AG10803 (cell line): Measurements from ENCODE around the gene PTPRG.
"Not testable (repeated sequence)": the region's sequence is repeated elsewhere in the genome, so short reads cannot be mapped to it uniquely, and the experiment has no call there.

Source experiments
- DNase-seq: peaks from one replicate; pipeline ENCODE4 v3.0.0; 2010; ENCODE audit warnings: low read depth
- H3K4me3 ChIP-seq: 2 replicates; pipeline ENCODE4 v1.5.1; 2011; ENCODE audit warnings: mild to moderate bottlenecking, low read length, control low read depth
- TF ChIP-seq, protein P1 (sequence below): conservative IDR thresholded peaks from 2 replicates; pipeline ENCODE4 v1.5.1; 2011; ENCODE audit warnings: mild to moderate bottlenecking, low read length, control low read depth, inconsistent platforms

Gene PTPRG

DNA sequence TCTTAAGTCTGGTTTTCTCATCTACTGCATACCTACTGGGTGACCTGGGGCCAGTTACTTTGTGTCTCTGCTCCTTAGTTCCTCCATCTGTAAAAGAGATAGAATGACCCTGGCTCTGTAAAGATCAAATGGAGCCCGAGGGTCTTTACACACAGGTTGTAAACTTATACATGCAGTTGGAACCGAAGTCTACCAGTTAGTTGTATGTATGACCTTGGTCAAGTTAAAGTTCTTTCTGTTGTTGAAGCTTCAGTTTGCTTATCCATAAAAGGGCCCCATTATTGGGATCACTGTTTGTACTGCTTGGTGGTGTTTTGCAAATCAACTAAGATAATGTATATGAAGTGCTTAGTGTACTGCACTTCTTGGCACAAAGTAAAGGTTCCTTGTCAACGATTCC lies 186.9 kb downstream of the PTPRG start:
- no peak overlapping the region for H3K4me3 ChIP-seq

DNA sequence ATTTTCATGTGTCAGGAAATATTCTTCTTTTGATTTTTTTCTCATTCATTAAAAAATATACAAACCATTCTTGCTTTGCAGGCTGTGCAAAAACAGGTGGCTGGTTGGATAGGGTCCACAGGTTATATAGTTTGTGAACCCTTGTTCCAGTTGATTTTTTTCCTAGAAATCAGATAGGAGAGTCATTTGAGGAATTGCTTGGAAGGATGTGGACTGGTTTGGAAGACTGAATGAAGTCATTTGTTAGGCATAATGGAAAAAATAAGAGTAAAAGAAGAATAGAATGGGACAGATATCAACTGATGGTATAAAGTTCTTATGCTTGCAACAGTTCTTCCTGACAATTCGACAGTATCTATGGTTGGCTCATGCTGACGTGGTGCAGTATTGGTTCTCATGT lies 189.4 kb downstream of the PTPRG start:
- H3K4me3 ChIP-seq = no peak overlapping the region
- TF ChIP-seq, protein P1, sequence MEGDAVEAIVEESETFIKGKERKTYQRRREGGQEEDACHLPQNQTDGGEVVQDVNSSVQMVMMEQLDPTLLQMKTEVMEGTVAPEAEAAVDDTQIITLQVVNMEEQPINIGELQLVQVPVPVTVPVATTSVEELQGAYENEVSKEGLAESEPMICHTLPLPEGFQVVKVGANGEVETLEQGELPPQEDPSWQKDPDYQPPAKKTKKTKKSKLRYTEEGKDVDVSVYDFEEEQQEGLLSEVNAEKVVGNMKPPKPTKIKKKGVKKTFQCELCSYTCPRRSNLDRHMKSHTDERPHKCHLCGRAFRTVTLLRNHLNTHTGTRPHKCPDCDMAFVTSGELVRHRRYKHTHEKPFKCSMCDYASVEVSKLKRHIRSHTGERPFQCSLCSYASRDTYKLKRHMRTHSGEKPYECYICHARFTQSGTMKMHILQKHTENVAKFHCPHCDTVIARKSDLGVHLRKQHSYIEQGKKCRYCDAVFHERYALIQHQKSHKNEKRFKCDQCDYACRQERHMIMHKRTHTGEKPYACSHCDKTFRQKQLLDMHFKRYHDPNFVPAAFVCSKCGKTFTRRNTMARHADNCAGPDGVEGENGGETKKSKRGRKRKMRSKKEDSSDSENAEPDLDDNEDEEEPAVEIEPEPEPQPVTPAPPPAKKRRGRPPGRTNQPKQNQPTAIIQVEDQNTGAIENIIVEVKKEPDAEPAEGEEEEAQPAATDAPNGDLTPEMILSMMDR = no peak

More for the DNA sequence above, 186.9 kb downstream of the PTPRG start:
- DNase-seq = no peak
- TF ChIP-seq, protein P1 = no peak

DNA sequence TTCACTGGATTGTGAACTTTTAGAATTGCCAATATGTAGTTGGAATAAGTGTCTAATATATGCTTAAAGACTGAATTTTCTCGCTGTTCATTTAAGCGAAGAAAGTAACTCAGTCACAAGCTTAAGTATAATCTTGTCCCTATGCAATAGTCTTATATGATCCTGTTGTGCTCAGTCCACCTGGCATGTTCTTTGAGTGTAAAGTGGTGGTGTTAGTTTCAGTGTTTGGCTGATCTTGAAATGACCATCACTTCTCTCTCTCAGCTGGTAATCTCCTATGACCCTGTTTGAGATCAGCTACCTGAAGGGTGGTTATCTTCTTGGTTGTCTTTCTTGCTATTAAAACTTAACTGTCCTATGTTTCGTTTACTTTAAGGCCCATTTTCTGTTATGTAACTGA lies 197.5 kb downstream of the PTPRG start:
- TF ChIP-seq, protein P1 = no peak
- DNase-seq = no peak
- H3K4me3 ChIP-seq = no peak overlapping the region

More for the DNA sequence above, 189.4 kb downstream of the PTPRG start:
- no peak for DNase-seq

DNA sequence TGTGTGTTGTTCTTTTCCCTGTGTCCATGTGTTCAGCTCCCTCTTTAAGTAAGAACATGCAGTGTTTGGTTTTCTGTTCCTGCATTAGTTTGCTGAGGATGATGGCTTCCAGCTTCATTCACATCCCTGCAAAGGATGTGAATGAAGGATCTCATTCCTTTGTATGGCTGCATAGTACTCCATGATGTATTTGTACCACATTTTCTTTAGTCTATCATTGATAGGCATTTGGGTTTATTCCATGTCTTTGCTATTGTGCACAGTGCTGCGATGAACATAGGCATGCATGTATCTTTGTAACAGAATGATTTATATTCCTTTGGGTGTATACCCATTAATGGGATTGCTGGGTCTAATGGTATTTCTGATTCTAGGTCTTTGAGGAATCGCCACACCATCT lies 199.4 kb downstream of the PTPRG start:
- H3K4me3 ChIP-seq, DNase-seq: not testable (repeated sequence)

DNA sequence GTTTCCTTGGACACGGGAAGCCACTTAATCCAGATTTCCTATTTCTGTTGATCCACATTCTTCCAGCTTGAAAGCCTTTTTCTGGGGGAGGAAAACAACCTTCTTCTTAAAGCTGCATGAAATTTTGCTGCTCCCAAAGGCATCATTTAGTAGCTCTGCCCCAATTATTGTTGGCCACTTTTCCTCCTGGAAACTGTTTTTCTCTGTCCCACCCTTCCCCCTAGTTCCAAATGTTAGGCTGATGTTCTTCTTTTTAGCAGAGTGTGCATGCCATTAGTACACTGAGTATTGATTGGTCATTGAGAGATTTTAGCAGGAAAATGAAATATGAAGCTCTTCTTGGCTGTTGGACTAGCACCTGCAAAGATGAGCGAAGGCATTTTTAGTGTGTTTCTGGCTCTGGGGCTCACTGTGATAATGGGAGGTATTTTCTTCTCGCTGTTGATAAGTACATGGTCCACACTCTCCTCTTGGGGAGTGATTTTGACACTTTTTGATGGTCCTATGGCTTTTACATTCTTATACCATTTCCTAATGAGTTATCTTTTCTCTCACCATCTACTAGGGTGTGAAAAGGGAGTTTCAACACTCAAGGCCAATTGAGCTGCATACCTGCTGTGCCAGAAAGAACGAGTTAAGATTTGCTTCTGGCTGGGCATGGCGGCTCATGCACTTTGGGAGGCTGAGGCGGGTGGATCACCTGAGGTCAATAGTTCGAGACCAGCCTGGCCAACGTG lies 200.5 kb downstream of the PTPRG start:
- H3K4me3 ChIP-seq = no peak overlapping the region
- no peak for DNase-seq
- TF ChIP-seq, protein P1 = no peak

DNA sequence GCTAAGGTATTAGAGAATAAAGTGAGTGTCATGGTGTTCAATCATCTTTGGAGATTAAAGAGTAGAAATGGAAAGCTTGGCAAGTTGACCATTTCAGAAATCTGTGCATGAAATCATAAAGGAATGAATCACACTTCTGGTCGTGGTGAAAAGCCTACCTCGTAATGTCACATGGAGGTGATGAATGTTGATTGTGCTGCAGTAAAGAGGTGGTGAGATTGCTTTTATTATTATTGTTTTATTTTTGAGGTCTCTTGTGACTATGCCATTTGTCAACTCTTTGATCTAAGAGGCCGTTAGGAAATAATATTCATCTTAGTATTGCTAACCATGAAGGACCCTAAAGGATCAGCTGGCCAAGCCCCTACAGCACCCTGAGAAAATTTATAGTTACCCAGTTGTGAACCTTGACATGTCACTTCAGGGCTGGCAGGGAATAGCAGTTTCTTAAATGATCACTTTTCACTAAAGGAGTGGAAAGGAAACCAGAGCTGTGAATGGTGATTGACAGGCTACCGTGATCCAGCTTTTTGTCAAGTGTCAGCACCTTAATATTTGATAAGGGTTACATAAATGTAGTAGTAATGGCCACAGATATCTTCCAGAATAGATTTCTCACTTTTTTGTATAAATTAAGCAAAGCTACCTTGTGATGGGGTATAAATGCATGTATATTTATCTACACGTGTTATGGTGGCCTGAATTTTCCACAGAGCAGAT lies 203.9 kb downstream of the PTPRG start:
- H3K4me3 ChIP-seq = no peak overlapping the region
- TF ChIP-seq, protein P1 = no peak

DNA sequence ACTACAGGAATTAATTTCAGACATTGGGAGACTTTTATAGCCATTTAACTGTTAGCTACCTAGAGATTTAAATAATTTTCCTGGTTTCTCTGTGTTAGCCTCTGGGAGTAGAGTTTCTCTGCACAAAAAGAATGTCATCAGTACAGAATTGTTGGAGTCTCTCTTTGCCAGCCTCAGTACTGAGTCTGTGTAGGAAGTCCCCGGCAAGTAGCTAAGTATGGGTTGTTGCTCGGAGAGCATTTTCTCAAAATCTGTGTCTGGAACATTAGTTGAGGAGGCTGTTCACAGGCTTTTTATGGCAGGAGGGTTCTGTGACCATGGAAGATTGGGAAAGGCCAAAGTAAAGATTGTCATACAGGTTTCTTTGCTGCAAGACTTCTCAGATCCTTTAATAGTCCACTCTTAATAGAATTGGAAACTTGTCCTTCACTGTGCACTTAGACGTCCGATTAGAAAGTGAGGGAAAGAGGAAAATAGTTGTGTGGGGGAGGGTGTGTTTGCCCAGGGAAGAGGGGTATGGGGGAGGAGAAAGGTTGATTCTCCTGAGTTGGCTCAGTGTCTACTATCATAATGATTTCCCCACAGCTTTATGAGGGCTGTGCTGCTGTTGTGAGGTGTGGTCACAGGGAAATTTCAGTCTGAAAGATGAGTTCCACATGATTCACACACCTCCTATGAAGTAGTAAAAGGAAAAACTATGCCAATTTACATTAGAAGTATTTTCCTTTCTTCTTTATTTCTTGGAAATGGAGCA lies 207.1 kb downstream of the PTPRG start:
- H3K4me3 ChIP-seq = no peak overlapping the region
- DNase-seq = peak; percentile 15
- TF ChIP-seq, protein P1 = no peak

More for the DNA sequence above, 203.9 kb downstream of the PTPRG start:
- no peak for DNase-seq
